Mammary epithelial cell (primary cell): ENCODE results near the gene PKP2.

Source experiments
- EZH2 ChIP-seq: IDR thresholded peaks from 2 replicates; pipeline ENCODE4 v1.6.1; 2012; ENCODE audit warnings: low read length, inconsistent platforms, borderline replicate concordance
- TF ChIP-seq, protein P1 (sequence below), 2 donors: IDR thresholded peaks in 1 of 2; conservative IDR thresholded peaks in 1 of 2; 2 replicates each; pipeline ENCODE4 v1.5.1; 2011 to 2012; ENCODE audit warnings: inconsistent platforms in 2 of 2, low read length in 2 of 2, mild to moderate bottlenecking in 2 of 2, control low read depth in 1 of 2, low read depth in 1 of 2; ENCODE audit not compliant: insufficient read depth in 1 of 2; ENCODE audit errors: extremely low read depth in 1 of 2

DNA sequence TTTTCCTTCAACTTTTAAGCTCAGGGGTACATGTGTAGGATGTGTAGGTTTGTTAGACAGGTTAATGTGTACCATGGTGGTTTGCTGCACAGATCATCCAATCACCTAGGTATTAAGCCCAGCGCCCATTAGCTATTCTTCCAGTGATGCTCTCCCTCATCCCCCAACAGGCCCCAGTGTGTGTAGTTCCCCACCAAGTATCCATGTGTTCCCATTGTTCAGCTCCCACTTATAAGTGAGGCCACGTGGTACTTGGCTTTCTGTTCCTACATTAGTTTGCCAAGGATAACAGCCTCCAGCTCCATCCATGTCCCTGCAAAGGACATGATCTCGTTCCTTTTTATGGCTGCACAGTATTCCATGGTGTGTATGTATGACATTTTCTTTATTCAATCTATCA lies 92.3 kb downstream of the PKP2 start:
- TF ChIP-seq EZH2 = no peak
- TF ChIP-seq, protein P1, sequence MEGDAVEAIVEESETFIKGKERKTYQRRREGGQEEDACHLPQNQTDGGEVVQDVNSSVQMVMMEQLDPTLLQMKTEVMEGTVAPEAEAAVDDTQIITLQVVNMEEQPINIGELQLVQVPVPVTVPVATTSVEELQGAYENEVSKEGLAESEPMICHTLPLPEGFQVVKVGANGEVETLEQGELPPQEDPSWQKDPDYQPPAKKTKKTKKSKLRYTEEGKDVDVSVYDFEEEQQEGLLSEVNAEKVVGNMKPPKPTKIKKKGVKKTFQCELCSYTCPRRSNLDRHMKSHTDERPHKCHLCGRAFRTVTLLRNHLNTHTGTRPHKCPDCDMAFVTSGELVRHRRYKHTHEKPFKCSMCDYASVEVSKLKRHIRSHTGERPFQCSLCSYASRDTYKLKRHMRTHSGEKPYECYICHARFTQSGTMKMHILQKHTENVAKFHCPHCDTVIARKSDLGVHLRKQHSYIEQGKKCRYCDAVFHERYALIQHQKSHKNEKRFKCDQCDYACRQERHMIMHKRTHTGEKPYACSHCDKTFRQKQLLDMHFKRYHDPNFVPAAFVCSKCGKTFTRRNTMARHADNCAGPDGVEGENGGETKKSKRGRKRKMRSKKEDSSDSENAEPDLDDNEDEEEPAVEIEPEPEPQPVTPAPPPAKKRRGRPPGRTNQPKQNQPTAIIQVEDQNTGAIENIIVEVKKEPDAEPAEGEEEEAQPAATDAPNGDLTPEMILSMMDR (conservative IDR thresholded peaks at IDR 0.05 in 1 of 2, IDR thresholded peaks at IDR 0.05 in 1 of 2; ENCODE audit: extremely low read depth in 1 of 2, insufficient read depth in 1 of 2, low read depth in 1 of 2, low read length in 2 of 2) = no peak
